ENCODE measurements around the gene DAAM2. TPM values are rescaled to one million over a fixed set of nuclear protein-coding genes. Genes with fewer than 3 reads are reported as not detected.
A peak's percentile ranks its signal among the peaks of the same experiment; 100 is the strongest.

DAAM2 gene
- total RNA-seq, 4 donors from 2014 or later = 25.9 to 84.0 (median 48.5) TPM

DNA sequence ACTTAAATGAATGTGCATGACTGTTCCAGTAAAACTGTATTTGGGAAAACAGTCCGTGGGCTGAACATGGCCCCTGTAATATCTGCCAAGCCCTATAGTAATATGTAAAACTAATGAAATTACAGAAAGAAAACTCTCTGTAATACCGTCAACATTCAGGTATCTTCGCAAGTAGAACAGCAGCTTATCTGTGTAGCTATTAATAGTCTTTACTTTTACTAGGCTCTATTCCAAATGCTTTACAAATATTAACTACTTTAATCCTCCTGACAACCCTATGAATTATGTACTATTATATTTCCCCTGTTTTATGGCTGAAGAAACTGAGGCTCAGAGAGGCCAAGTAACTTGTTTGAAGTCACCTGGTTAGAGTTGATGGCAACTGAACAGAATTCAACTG is 57.1 kb downstream of the DAAM2 start:
- TF ChIP-seq POLR2A (IDR thresholded peaks at IDR 0.05) (no peak), CTCF (IDR thresholded peaks at IDR 0.05 in 4 of 5, conservative IDR thresholded peaks at IDR 0.05 in 1 of 5) (no peak)
- intact Hi-C loops (cut with DNase I; ENCODE audit: low total_unique reads) (no loop called here), in situ Hi-C loops (cut with MboI; ENCODE audit: low sequenced_read_pairs in 4 of 4) (no loop called here)
- Histone ChIP-seq H3K4me1 (peaks cover 6 to 45% of the 10 kb centered on the region in 2 donors), H3K27me3 (no peaks in the 10 kb centered on the region), H3K36me3 (no peaks in the 10 kb centered on the region), H3K4me3 (no peak overlapping the region), H3K9me3 (no peaks in the 10 kb centered on the region), H3K27ac (peak overlapping the region in 1 of 4 donors; percentile 25)
- no peak for ATAC-seq
- DNase-seq = no peak

DNA sequence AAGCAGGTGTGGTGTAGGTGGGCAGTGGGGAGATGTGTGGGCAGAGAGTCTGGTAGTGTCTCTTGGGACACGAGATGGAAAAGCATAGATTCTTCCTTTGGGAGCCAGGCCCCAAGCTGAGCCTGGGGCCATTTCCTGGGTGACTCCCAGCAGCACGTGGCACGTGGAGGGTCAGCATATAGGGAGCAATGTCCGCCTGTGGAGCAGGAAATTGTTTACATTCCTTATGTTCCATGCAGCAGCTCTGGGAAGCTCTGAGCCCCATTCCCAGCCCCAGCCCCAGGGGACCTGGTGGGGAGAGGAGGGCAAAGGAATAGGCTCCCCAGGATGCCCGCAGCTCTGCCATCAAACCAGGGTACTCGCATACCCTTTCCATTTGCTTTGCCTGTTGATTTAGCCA is 57.6 kb downstream of the DAAM2 start:
- Histone ChIP-seq H3K27ac (peak overlapping the region in 2 of 4 donors; percentile 14 to 19), H3K4me3 (no peak overlapping the region), H3K27me3 (no peaks in the 10 kb centered on the region), H3K4me1 (peaks cover 6 to 51% of the 10 kb centered on the region in 2 donors), H3K36me3 (no peaks in the 10 kb centered on the region), H3K9me3 (no peaks in the 10 kb centered on the region)
- TF ChIP-seq CTCF (IDR thresholded peaks at IDR 0.05 in 4 of 5, conservative IDR thresholded peaks at IDR 0.05 in 1 of 5) = no peak
- TF ChIP-seq POLR2A (IDR thresholded peaks at IDR 0.05) = no peak
- ATAC-seq = no peak
- intact Hi-C loops (cut with DNase I; ENCODE audit: low total_unique reads) (no loop called here), in situ Hi-C loops (cut with MboI; ENCODE audit: low sequenced_read_pairs in 4 of 4) (no loop called here)
- no peak for DNase-seq

DNA sequence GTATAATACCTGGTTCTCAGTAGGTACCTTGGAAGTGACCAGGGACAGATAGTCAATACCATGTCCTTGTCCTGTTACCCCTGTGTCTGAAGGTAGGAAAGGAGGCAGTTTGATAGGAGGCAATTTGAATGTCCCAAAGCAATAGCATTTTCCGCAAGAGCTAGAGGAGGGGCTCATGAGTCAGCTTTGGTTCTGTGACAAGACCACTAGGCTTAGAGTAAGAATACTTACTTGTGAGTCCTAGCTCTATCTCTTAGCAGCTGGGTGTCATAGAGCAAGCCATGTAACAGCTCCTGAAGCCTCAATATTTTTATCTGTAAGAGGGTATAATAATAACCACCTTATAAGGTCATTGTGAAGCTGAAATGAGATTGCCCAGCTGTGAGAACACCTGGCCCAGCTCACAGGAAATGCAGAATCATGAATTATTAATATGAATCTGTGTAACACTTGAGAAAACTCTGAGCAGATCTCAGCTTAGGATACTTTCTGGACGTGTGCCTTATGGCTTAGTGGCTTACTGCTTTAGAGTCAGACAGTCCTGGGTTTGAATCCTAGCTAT is 58.6 kb downstream of the DAAM2 start:
- H3K27ac ChIP-seq = peak overlapping the region in 3 of 4 donors; percentile 14 to 50 (median 33)
- TF ChIP-seq POLR2A (IDR thresholded peaks at IDR 0.05) (no peak), CTCF (IDR thresholded peaks at IDR 0.05 in 4 of 5, conservative IDR thresholded peaks at IDR 0.05 in 1 of 5) (no peak)
- no peak overlapping the region for H3K4me3 ChIP-seq
- in situ Hi-C loops (cut with MboI; ENCODE audit: low sequenced_read_pairs in 4 of 4) (no loop called here), intact Hi-C loops (cut with DNase I; ENCODE audit: low total_unique reads) (no loop called here)
- no peaks in the 10 kb centered on the region for H3K36me3 ChIP-seq
- ATAC-seq (no peak), DNase-seq (no peak)
- H3K4me1 ChIP-seq = peaks cover 6 to 52% of the 10 kb centered on the region in 2 donors
- H3K27me3 ChIP-seq = no peaks in the 10 kb centered on the region
- no peaks in the 10 kb centered on the region for H3K9me3 ChIP-seq

GRCh38 chr6:39851331-39851730 is 59.2 kb downstream of the DAAM2 start:
- ATAC-seq (no peak), DNase-seq (no peak)
- H3K4me1 ChIP-seq = peaks cover 6 to 50% of the 10 kb centered on the region in 2 donors
- H3K4me3 ChIP-seq = no peak overlapping the region
- in situ Hi-C loops (cut with MboI; ENCODE audit: low sequenced_read_pairs in 4 of 4) = no loop called here
- H3K9me3 ChIP-seq = no peaks in the 10 kb centered on the region
- intact Hi-C loops (cut with DNase I; ENCODE audit: low total_unique reads) = no loop called here
- peaks cover 0 to 3% of the 10 kb centered on the region in 2 donors for H3K36me3 ChIP-seq
- no peak for TF ChIP-seq CTCF (IDR thresholded peaks at IDR 0.05 in 4 of 5, conservative IDR thresholded peaks at IDR 0.05 in 1 of 5)
- no peak for TF ChIP-seq POLR2A (IDR thresholded peaks at IDR 0.05)
- no peaks in the 10 kb centered on the region for H3K27me3 ChIP-seq
- peak overlapping the region in 3 of 4 donors; percentile 14 to 33 (median 27) for H3K27ac ChIP-seq

DNA sequence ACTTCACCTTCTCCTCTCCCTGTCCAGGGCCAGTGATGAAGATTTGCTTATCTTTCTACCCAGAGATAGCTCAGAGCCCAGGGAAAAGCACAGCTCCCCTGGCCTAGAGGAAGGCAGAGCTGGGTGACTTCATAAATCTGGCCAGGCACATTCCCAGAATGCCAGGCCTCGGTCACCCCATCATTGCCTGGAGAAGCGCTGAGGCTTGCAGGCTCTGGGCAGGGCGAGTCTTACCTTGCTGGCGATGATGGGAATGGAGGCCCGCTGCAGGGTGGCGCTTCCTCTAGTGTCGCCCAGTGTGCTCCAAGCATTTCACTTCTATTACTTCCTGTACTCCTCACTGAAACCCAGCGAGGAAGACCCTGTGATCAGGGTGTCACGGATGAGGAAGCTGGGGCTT is 60.1 kb downstream of the DAAM2 start:
- Histone ChIP-seq H3K9me3 (no peaks in the 10 kb centered on the region), H3K4me3 (no peak overlapping the region), H3K4me1 (peaks cover 6 to 41% of the 10 kb centered on the region in 2 donors), H3K27ac (peak overlapping the region in 2 of 4 donors; percentile 7 to 11), H3K36me3 (peaks cover 0 to 5% of the 10 kb centered on the region in 2 donors), H3K27me3 (no peaks in the 10 kb centered on the region)
- DNase-seq (no peak), ATAC-seq (no peak)
- intact Hi-C loops (cut with DNase I; ENCODE audit: low total_unique reads) = no loop called here
- in situ Hi-C loops (cut with MboI; ENCODE audit: low sequenced_read_pairs in 4 of 4) = no loop called here
- TF ChIP-seq POLR2A (IDR thresholded peaks at IDR 0.05) = no peak
- no peak for TF ChIP-seq CTCF (IDR thresholded peaks at IDR 0.05 in 4 of 5, conservative IDR thresholded peaks at IDR 0.05 in 1 of 5)

Data from gastrocnemius medialis (tissue), 4 donors.